HG02884 (cell line): ENCODE results near the gene LCP2.
"Not testable (repeated sequence)": the region's sequence is repeated elsewhere in the genome, so short reads cannot be mapped to it uniquely, and the experiment has no call there.

Experiments used
- ATAC-seq: cut with Tn5 transposase; IDR thresholded peaks from one replicate; pipeline ENCODE4 v1.9.1; 2021; ENCODE audit warnings: mild to moderate bottlenecking, moderate library complexity; ENCODE audit not compliant: unreplicated experiment

Gene LCP2

GRCh38 chr5:170251462-170251861 is 46.1 kb downstream of the LCP2 start:
- no peak for ATAC-seq

DNA sequence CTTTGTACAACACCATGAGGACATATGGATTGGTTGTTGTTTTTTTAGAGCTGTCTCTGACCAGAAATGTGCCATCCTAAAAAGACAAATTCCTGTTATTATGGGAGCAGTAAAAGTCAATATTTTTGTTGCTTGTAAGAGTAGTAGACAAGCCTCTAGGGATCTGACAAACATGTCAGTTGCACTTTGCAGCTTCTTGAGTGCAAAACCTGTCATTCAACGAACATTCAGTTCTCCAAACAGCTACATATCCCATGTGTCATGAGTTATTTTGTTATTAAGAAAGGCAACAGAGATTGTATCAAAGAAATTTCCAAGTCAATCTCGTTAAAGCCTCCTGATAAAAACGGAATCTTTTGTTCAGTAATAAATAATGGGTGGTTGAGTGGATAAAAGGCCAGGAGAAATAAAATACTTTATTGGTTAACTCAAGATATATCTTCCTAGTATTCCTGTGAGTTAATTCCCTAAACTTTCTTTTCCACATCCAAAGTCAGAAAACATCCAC is 46.7 kb downstream of the LCP2 start:
- no peak for ATAC-seq

DNA sequence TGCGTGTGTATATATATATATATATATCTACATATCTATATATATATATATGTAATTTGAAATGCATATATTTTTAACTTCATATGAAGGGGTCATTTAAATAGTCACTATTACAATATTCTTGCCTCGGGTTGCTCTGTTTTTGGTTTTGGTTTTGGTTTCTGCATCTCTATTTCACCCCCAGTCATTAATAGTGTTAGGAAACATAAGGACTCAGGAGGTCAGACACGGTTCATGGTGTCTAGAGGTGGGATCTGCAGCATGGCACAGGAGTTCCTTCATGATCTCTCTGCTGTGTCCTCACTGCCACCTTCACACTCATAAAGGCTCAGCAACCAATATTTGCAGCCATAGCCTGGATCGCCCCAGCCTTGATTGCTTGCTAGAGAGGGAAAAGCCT is 48.2 kb downstream of the LCP2 start:
- no peak for ATAC-seq

DNA sequence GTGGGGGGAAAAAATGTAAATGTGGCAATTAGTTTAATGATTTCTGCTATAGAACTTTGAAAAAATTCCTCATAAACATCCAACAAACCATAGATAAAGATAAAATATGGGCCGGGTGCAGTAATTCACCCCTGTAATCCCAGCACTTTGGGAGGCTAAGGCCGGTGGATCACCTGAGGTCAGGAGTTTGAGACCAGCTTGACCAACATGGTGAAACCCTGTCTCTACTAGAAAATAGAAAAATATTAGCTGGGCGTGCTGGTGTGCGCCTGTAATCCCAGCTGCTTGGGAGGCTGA is 48.7 kb downstream of the LCP2 start:
- ATAC-seq = not testable (repeated sequence)

- no peak for ATAC-seq
These were observed 49.2 kb downstream of the LCP2 start for GRCh38 chr5:170248172-170248930.

- ATAC-seq = no peak
These were observed 50.2 kb downstream of the LCP2 start for GRCh38 chr5:170247363-170247762.

- ATAC-seq = no peak
These were observed 51.3 kb downstream of the LCP2 start for GRCh38 chr5:170246126-170246870.

GRCh38 chr5:170245436-170245835 is 52.1 kb downstream of the LCP2 start:
- ATAC-seq = not testable (repeated sequence)

DNA sequence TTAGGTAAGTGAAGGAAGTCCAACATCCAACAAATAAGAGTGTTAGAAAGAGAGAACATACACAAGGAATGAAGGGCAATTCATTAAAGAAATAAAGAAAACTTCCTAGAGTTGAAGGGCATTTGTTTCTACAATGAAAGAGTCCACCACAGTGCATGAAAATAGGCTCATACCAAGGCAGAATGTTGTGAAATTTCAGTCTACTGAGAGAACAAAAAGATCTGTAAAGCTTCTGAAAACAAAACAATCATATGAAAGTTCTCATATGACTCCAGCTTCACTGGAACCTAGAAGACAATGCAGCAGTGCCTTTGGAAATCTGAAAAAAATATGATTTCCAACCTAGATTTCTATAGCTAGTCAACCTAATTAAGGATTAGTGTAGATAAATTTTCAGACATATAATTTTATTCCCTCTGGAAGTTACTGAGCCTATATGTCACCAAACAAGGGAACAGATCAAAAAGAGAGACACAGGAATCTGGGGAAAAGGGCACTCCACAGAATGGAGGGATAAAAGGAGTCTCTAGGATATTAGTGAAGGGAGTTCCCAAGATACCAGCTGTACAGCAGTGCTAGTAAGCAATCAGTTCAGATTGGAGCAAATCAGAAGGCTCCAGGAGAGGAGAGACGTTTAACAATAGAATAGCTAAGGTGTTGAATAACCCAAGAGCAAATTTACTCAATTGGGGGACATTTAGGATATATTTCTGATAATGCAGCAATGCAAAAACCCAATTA is 59.0 kb downstream of the LCP2 start:
- no peak for ATAC-seq

- ATAC-seq = peak; percentile 65
These were observed 61.4 kb downstream of the LCP2 start for GRCh38 chr5:170235876-170236864.

DNA sequence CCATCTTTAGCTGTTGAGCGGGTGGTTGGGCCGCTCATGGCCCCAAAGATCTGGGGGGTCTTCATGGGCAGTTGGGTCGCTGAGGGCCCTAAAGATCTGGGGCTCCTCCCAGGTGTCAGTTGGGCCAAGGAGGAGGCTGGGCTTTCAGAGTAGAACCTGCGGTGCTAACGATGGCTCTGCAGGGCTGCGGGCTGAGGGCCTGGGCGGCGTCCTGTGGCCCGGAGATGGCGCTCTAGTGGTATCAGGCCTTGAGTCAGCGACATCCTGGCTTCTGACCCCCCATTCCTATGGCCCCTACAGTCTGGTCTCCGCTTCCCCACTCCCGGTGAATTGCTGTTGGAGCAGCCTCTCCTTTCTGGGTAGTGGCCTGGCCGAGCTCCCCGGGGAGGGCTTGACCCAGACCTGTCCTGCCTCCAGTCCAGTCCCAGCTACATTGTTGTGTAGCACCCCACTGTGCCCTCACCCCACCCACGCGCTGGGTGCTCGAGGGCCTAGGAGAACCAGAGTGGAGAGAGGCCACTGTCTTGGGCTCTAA is 64.2 kb downstream of the LCP2 start:
- ATAC-seq = no peak

DNA sequence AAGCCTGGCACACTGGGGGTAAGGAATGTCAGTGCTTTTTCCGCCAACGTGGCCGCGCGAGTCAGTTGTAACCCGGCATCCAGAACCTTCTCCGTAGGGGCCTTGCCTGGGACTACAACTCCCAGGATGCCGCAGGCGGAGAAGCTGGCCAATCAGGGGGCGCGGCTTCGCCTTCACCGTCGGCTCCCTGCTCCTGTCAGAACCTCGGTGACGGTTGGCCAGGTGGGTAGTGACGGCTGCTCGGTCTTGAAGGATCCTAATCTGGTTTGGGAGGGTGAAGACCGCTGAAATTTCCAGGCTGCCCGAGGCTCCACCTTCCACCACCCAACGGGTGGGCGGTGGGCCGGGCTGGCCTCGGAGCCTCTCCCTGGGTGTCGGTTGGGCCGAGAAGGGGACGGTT is 64.8 kb downstream of the LCP2 start, which contains the start of gene C5orf58:
C5orf58 (plus strand) TSS at position 200 of the 400 bp plus-strand sequence. CDS start 1,992 bp downstream, outside the sequence.
- no peak for ATAC-seq

- no peak for ATAC-seq
These were observed 68.7 kb downstream of the LCP2 start for GRCh38 chr5:170228762-170229435.

DNA sequence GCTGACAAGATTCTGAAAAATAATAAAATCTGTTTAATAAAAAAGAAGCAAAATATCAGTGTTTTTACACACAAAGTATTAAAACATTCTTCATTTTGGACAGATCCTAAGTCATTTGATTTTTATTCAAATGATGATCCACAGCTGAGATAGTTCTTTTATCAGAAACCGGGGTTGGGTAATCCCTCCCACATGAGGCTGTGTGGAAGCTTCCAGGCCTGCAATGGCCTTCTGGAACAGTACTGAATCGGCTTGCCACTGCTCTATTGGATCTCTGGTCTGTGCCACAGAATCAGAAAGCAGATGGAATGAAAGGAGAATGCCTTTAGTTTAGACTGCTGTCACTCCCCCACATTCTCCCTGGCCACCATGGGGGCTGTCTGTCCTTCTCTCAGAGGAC is 70.9 kb downstream of the LCP2 start:
- ATAC-seq = no peak

DNA sequence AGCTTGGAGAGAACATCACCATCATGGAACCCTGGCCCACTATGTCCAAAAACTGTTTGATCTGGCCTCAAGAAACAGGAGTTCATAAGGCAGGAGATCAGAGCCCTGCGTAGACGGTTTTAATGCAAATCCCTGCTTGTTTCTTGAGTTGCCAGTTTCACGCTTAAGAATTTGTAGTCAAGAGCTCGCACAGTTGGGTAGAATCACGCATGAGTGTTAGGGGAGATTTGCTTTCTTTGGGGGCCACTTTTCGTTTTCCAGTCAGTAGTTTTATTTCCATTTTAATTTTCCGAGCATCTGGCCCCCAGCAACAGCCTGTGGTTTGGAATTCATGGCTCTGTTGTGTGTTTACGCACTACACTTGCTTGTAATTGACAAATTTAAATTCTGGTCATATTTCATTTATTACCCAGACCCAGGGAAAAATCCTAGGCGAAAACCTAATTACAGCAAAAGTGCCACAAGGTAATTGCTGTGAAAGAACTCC is 71.4 kb downstream of the LCP2 start:
- ATAC-seq = no peak

DNA sequence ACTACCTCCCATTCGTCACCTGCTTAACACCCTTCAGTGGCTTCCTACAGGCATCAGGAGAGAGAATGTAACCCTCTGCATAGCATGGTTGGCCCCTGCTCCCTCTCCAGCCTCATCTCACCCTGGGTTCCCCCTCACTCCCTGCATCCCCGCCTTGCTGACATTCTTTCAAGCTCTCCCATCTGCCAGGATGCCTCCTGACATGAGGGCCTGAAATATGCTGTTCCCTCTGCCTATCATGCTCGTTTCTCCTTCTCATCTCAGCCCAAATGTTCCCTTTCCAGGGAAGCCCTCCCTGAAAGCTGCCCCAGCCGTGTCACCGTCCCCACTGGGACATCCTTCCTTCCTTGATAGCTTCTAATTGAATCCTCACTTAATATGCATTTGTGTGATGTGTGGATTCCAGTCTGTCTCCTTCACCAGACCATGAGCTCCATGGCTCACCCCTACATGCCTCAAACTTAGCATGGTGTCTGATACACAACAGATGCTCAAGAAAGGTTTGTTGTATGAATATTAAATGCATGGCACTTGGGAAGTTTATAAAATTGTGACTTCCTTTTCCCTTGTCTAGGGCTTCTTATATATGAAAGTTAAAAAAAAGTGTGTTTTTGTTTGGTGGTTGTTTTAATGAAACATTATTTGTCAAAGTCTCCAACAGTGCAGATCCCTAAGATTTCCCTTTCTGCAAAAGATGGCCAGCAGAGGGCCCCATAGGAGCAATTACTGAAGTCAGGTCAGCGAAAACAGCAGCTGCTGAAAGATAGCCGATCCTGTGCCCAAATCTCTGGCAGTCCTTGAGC is 72.0 kb downstream of the LCP2 start:
- ATAC-seq = no peak

DNA sequence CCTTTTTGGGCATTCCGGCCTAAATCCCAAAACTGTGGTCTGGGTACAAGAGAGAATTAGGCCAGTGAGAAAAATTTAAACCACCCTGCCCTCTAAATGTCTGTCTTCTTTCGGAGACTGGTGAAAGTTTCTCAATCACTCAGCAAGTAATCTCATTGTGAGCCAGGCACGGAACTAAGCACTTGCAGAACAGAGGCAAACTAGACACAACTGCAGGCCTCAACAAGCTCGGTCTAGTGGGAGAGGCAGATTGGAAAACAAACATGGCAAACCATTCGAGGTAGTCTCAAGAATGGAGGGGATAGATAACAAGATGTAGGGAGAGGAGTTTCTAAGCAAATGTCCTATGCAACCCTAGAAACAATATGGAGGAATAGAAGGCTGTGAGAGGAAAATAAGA is 73.7 kb downstream of the LCP2 start:
- no peak for ATAC-seq

DNA sequence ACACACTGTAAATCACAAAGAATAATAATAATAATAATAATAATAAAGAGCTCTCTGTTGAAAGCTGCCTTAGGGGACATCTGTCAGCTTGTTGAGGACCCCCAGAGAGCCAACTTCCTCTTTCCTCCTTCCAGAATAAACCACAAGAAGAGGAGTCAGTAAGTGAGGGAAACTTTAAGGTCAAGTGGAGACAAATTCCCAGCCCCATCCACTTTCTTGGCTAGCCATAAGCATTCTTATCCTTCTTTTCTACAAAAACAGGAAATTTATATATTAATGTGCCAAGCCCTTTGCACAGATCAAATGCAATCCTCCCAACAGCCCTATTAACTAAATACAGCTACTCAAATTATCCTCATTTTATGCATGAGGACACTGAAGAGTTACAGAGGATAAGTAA is 74.2 kb downstream of the LCP2 start:
- ATAC-seq = no peak

DNA sequence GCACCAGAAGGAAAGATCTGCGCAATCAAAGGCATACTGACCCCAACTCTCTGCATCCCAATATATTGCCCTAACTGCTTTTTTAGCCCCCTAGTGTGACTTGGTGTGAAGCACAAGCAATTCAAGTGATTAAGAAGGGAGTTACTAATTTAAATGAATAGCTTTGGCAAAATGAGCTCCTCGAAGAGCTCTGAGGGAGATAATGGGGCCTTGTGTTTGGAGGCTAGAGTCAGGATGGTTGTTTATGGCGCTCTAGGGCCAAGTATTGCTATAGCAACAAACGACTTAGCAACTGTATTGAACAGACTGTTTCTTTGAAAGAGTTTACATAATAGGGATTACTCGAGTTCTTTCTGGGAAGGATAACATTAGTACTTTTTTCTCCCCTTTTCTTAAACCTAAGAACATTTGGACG is 76.2 kb downstream of the LCP2 start:
- no peak for ATAC-seq
